ENCODE measurements around the gene UPK3B.
"Not testable (repeated sequence)": the region's sequence is repeated elsewhere in the genome, so short reads cannot be mapped to it uniquely, and the experiment has no call there.

UPK3B gene

GRCh38 chr7:76513817-76514799, 3.8 kb downstream of the UPK3B start:
- DNase-seq (ENCODE audit: low spot score) = no peak

- DNase-seq (ENCODE audit: low spot score) = no peak
Observed at GRCh38 chr7:76514926-76515771, 4.8 kb downstream of the UPK3B start.

GRCh38 chr7:76515999-76516443, 5.7 kb downstream of the UPK3B start:
- peak; percentile 33 for DNase-seq (ENCODE audit: low spot score)

- DNase-seq (ENCODE audit: low spot score) = not testable (repeated sequence)
Observed at GRCh38 chr7:76516932-76517331, 6.6 kb downstream of the UPK3B start.

GRCh38 chr7:76526183-76526582, 15.8 kb downstream of the UPK3B start:
- DNase-seq (ENCODE audit: low spot score) = not testable (repeated sequence)

- DNase-seq (ENCODE audit: low spot score) = not testable (repeated sequence)
Observed at GRCh38 chr7:76531643-76532042, 21.3 kb downstream of the UPK3B start.

- not testable (repeated sequence) for DNase-seq (ENCODE audit: low spot score)
Observed at GRCh38 chr7:76543197-76543596, 32.8 kb downstream of the UPK3B start, which contains the start of gene SPDYE16. SPDYE16 (minus strand) TSS chr7:76543297; CDS start chr7:76541459, 1,838 bp downstream.

GRCh38 chr7:76549025-76549854, 38.9 kb downstream of the UPK3B start:
- peak; percentile 91 for DNase-seq (ENCODE audit: low spot score)

- DNase-seq (ENCODE audit: low spot score) = not testable (repeated sequence)
Observed at GRCh38 chr7:76549855-76550248, 39.5 kb downstream of the UPK3B start.

GRCh38 chr7:76551992-76552391, 41.6 kb downstream of the UPK3B start:
- DNase-seq (ENCODE audit: low spot score) = not testable (repeated sequence)

GRCh38 chr7:76559685-76560084, 49.3 kb downstream of the UPK3B start:
- not testable (repeated sequence) for DNase-seq (ENCODE audit: low spot score)

- not testable (repeated sequence) for DNase-seq (ENCODE audit: low spot score)
Observed at GRCh38 chr7:76560157-76560556, 49.8 kb downstream of the UPK3B start.

- DNase-seq (ENCODE audit: low spot score) = not testable (repeated sequence)
Observed at GRCh38 chr7:76561342-76561741, 51.0 kb downstream of the UPK3B start.

- DNase-seq (ENCODE audit: low spot score) = not testable (repeated sequence)
Observed at GRCh38 chr7:76565001-76565400, 54.6 kb downstream of the UPK3B start.

Data from CD4-positive, alpha-beta T cell treated with Interleukin-2 at 100 ng/mL for 4 hours (primary cell).